Fibroblast of the aortic adventitia (primary cell): ENCODE data around the gene CKS1B. TPM values are rescaled to one million over a fixed set of nuclear protein-coding genes. Genes with fewer than 3 reads are reported as not detected.

Experiments
- DNase-seq: peaks from one replicate; pipeline ENCODE4 v3.0.0-alpha.2; 2010; ENCODE audit warnings: low read depth
- H3K4me3 ChIP-seq: 2 replicates; pipeline ENCODE4 v1.5.1; 2011; ENCODE audit warnings: low read depth, mild to moderate bottlenecking, control low read depth, low read length, moderate library complexity
- total RNA-seq: library from RNA; depleted of rRNA; stranded (reverse); fragments of >200 nt; gene quantifications from 2 replicates; pipeline ENCODE4 v1.2.3, GENCODE V29; 2012; ENCODE audit warnings: low replicate concordance
- TF ChIP-seq, protein P1 (sequence below): IDR thresholded peaks from 2 replicates; pipeline ENCODE4 v1.5.1; 2011; ENCODE audit warnings: mild to moderate bottlenecking, low read length, control low read depth, inconsistent platforms; ENCODE audit not compliant: insufficient read depth

CKS1B gene
- total RNA-seq, 1 donor: 80.7 TPM

DNA sequence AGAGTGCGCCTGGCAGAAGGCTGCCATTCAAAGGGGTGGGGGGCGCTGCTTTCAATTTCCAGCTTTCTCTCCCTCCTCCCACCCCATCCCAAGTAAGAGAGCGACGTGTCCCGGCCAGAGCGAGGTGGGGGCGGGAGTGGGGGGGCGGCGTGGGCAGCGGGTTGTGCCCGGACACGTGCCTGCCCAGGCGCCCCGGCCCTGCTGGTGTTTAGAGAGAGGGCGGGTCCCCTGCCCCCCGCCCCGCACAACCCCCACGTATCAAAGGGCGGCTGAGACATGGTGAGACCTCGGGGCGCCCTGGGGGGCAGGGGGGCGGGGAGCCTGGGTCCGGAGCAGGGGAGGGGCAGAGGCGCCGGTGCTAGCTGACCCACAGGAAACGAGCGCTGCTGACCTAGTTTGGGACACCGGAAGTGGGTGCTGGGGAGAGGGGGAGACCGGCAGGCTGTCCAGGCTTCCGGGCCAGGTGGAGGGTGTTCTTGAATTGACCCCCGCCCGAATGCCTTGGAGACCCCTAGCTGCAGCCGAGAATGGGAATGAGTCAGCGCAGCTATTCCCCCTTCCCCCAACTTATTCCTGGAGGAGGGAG lies 29.4 kb downstream of the CKS1B start:
- TF ChIP-seq, protein P1, sequence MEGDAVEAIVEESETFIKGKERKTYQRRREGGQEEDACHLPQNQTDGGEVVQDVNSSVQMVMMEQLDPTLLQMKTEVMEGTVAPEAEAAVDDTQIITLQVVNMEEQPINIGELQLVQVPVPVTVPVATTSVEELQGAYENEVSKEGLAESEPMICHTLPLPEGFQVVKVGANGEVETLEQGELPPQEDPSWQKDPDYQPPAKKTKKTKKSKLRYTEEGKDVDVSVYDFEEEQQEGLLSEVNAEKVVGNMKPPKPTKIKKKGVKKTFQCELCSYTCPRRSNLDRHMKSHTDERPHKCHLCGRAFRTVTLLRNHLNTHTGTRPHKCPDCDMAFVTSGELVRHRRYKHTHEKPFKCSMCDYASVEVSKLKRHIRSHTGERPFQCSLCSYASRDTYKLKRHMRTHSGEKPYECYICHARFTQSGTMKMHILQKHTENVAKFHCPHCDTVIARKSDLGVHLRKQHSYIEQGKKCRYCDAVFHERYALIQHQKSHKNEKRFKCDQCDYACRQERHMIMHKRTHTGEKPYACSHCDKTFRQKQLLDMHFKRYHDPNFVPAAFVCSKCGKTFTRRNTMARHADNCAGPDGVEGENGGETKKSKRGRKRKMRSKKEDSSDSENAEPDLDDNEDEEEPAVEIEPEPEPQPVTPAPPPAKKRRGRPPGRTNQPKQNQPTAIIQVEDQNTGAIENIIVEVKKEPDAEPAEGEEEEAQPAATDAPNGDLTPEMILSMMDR: no peak
- DNase-seq: no peak

DNA sequence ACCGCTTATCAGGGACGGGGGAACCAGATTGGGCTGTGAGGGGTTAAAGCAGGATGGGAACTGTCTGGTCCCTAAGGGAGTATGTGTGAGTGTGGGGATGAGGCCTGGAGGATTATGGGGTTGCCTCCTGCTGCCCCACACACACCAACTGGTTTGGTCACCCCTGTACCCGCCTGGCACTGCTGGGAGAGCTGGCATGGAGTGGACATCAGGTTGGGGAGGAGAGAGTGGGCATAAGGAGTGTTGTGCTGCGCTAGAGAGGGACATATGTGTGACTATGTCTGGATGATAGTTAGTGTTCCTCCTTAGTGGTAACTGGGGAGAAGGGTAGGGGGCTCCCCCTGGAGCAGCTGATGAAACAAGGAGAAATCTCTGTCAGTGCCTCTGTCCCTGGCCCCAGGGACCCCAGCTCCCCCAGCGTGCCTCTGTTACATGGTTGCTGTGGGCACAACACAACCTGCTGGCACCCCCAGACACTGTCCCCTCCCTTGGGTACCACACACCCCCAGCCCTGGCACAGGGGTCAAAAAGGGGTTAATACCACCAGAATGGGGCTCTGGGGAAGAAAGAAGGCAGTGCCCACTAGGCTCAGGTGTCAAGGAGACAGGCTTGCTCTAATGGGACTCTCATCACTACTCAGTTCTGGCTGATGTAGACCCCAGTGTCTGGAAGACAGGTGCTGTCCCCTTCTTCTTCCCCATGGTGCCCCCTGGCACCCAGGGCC lies 30.0 kb downstream of the CKS1B start:
- no peak for DNase-seq
- TF ChIP-seq, protein P1: no peak
- H3K4me3 ChIP-seq: peak overlapping the region; percentile 91

More for the DNA sequence above, 29.4 kb downstream of the CKS1B start:
- H3K4me3 ChIP-seq: peak overlapping the region; percentile 91

DNA sequence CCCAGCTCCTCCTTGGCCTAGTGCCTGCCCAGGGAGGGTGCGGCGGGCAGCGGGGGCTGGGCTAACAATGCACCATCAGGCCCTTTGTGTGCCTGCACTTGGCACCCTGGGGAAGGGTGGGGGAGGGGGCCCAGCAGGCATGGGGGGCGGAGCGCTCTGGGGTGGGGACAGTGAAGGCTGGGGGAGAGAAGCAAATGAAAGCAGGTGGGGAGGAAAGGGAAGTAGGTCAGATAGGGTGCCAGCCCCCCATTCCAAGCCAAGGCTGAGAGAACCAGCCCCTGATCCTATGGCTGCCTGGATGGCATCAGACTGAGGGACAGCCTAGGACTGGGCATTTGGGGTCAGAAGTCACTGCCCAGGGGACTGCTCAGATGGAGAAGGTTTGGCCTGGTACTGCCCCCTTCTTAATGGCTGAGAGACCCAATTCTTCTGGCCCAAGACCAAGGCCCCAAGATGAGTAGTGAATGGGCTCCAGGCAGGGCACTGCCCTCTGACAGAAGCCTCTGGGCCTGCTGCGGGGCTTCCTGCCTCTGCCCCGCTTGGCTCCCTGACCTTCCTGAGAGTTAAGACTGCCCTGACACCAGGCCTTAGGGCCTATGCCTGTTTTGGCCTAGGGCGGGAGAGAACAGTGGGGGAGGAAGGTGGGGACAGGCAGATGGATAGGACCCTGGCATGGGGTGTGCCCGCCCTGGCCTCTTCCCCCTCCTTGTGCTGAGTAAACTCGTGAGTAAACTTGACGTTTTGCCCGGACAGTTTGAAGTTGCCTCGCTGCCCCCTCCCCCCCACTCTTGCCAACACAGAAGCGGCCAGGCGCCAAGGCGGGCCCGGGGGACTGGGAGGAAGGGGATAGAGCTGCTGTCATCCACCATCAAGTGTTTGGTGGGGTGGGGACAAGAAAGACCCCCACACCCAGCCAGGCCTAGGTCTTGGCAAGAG lies 30.9 kb downstream of the CKS1B start:
- H3K4me3 ChIP-seq: peak overlapping the region; percentile 91
- DNase-seq: no peak
- TF ChIP-seq, protein P1: no peak

DNA sequence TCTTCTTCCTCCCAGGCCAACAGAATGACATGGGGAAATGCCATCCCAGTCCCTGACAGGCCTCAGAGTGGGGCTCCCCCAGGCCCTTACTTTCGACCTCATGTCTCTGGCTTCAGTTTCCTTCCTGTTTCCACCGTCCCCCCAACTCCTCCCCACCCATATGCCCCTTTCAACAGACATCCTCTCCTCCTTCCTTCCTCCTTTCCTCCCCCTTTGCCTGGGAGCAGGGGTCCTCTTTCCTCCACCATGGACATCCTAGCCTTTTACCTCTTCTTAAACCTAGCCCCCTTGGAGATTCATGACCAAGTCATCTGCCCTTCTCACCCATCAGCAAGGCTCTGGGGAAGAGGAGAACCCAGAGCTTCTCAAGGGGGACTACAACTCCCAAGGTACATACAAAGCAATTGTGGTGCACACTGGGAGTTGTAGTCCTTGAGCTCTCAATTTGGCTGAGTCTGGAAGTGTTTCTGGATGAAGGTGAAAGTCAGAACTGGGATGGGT lies 32.2 kb downstream of the CKS1B start:
- DNase-seq: peak; percentile 39
- no peak overlapping the region for H3K4me3 ChIP-seq
- TF ChIP-seq, protein P1: no peak

DNA sequence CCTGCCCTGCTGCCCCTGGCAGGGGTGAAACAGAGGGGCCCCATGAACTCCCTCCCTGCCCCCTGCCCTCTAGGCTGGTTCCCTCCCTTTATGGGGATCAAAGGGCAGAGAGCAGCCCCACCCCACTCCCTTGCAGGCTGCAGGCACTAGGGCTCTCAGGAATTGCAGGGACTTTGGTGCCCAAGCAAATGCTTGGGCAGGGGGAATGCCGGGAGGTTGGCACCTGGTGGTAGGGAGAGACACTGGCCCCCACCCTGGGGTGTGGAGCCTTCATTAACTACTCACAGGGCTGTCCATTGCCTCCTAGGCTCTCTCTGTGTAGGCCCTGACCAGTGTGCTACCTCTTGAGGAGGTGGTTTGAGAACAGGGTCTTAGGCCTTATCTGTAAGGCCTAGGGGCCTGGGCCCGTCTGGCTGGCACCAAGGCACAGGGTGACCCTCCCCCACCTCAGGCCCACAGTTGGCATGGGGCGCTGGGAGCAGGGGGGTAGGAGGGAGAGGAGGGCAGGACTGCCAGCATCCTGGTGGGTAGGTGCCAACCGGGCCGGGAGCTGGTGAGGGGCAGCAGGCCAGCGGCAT lies 32.9 kb downstream of the CKS1B start:
- DNase-seq: no peak
- H3K4me3 ChIP-seq: no peak overlapping the region
- TF ChIP-seq, protein P1: no peak
